Stimulated activated CD8-positive, alpha-beta memory T cell treated with anti-CD3 and anti-CD28 coated beads, Interleukin-4, amount 100 ng/mL, for 48 hours (primary cell): ENCODE data around the gene KIF6.
"Not testable (repeated sequence)": the region's sequence is repeated elsewhere in the genome, so short reads cannot be mapped to it uniquely, and the experiment has no call there.

ENCODE experiments used
- DNase-seq: peaks from one replicate; pipeline ENCODE4 v3.0.0-alpha.2; 2020

KIF6 gene

GRCh38 chr6:39493174-39493573 lies 232.0 kb downstream of the KIF6 start:
- no peak for DNase-seq

- no peak for DNase-seq
Measured at GRCh38 chr6:39490108-39490507, 235.1 kb downstream of the KIF6 start.

GRCh38 chr6:39488255-39488879 lies 236.8 kb downstream of the KIF6 start:
- DNase-seq: no peak

GRCh38 chr6:39484276-39484675 lies 240.9 kb downstream of the KIF6 start:
- DNase-seq: no peak

- not testable (repeated sequence) for DNase-seq
Measured at GRCh38 chr6:39479819-39480218, 245.4 kb downstream of the KIF6 start.

- DNase-seq: no peak
Measured at GRCh38 chr6:39476670-39477069, 248.5 kb downstream of the KIF6 start.

GRCh38 chr6:39476151-39476550 lies 249.1 kb downstream of the KIF6 start:
- no peak for DNase-seq

- no peak for DNase-seq
Measured at GRCh38 chr6:39471954-39472659, 253.1 kb downstream of the KIF6 start.

GRCh38 chr6:39470506-39470905 lies 254.7 kb downstream of the KIF6 start:
- DNase-seq: no peak

GRCh38 chr6:39468385-39468784 lies 256.8 kb downstream of the KIF6 start:
- no peak for DNase-seq

GRCh38 chr6:39466631-39467030 lies 258.6 kb downstream of the KIF6 start:
- DNase-seq: no peak

- DNase-seq: no peak
Measured at GRCh38 chr6:39465539-39465938, 259.7 kb downstream of the KIF6 start.

- no peak for DNase-seq
Measured at GRCh38 chr6:39464067-39464466, 261.1 kb downstream of the KIF6 start.

- DNase-seq: no peak
Measured at GRCh38 chr6:39453956-39454524, 271.2 kb downstream of the KIF6 start.

GRCh38 chr6:39453241-39453640 lies 272.0 kb downstream of the KIF6 start:
- no peak for DNase-seq

- no peak for DNase-seq
Measured at GRCh38 chr6:39452306-39453145, 272.7 kb downstream of the KIF6 start.

GRCh38 chr6:39451831-39452230 lies 273.4 kb downstream of the KIF6 start:
- DNase-seq: no peak

- no peak for DNase-seq
Measured at GRCh38 chr6:39449022-39449421, 276.2 kb downstream of the KIF6 start.

GRCh38 chr6:39446909-39447308 lies 278.3 kb downstream of the KIF6 start:
- no peak for DNase-seq

GRCh38 chr6:39445667-39446066 lies 279.5 kb downstream of the KIF6 start:
- no peak for DNase-seq

GRCh38 chr6:39444479-39445019 lies 280.7 kb downstream of the KIF6 start:
- DNase-seq: no peak

- no peak for DNase-seq
Measured at GRCh38 chr6:39441986-39442385, 283.2 kb downstream of the KIF6 start.

GRCh38 chr6:39441301-39441700 lies 283.9 kb downstream of the KIF6 start:
- no peak for DNase-seq
